ENCODE measurements around the gene BCL7B.

BCL7B gene

DNA sequence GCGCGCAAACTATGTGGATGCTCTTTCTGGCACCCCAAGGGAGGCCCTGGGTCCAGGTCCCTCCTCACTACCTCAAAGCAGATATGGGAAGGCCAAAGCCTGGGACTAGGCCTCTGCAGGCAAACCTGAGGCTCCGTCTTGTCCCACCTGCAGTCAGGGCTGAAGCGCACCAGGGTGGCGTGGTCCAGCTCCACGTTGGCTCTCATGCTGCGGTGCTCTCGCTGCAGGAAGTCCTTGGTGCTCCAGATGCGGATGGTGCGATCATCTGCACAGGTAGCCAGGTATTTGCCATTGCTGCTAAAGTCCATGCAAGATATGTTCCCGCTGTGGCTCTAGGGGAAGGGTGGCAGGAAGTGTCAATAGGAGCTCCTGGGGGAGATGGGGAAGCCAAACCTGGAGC, 16.3 kb upstream of the BCL7B start (continued):
- TF ChIP-seq, protein P1, sequence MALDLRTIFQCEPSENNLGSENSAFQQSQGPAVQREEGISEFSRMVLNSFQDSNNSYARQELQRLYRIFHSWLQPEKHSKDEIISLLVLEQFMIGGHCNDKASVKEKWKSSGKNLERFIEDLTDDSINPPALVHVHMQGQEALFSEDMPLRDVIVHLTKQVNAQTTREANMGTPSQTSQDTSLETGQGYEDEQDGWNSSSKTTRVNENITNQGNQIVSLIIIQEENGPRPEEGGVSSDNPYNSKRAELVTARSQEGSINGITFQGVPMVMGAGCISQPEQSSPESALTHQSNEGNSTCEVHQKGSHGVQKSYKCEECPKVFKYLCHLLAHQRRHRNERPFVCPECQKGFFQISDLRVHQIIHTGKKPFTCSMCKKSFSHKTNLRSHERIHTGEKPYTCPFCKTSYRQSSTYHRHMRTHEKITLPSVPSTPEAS (tag by site-specific recombination; IDR thresholded peaks at IDR 0.05): no peak
- TF ChIP-seq ZNF664 (tag by site-specific recombination; IDR thresholded peaks at IDR 0.05): no peak
- TF ChIP-seq ZNF223 (tag by site-specific recombination; IDR thresholded peaks at IDR 0.05): no peak
- no peak for TF ChIP-seq ZNF521 (tag by site-specific recombination; IDR thresholded peaks at IDR 0.05)
- TF ChIP-seq ZNF785 (tag by site-specific recombination; IDR thresholded peaks at IDR 0.05): no peak

DNA sequence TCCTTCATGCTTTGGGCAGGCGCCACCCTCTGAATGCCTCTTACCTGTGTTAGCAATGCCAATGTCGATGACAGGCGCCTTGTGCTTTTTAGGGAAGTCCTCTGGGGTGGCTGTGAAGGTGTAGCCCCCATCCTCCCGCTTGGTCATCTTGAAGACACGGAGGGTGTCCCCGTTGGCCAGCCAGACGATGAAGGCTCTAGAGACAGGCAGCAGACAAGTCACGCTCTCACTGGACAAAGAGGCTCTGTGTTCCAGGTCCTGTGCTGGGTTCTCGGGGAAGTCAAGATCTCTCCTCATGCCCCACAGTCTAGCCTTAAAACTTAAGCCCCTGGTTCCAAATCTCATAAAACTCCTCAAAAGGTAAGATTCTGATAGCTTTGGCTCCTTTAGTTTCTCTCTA, 15.8 kb upstream of the BCL7B start:
- H3K4me1 ChIP-seq (ENCODE audit: control insufficient read depth, insufficient read depth, low read length): no peaks in the 10 kb centered on the region
- ChIA-PET CTCF (no interaction called here), POLR2A (interaction anchor here (0.6 kb wide), 1 partner anchor 26 kb away, joined by 4 read pairs; no protein-coding TSS in a partner anchor)
- peaks cover 24 to 62% of the 10 kb centered on the region in 2 experiments for H3K36me3 ChIP-seq (ENCODE audit: control insufficient read depth in 2 of 2, insufficient read depth in 1 of 2, low read length in 2 of 2)
- TF ChIP-seq, protein P2, sequence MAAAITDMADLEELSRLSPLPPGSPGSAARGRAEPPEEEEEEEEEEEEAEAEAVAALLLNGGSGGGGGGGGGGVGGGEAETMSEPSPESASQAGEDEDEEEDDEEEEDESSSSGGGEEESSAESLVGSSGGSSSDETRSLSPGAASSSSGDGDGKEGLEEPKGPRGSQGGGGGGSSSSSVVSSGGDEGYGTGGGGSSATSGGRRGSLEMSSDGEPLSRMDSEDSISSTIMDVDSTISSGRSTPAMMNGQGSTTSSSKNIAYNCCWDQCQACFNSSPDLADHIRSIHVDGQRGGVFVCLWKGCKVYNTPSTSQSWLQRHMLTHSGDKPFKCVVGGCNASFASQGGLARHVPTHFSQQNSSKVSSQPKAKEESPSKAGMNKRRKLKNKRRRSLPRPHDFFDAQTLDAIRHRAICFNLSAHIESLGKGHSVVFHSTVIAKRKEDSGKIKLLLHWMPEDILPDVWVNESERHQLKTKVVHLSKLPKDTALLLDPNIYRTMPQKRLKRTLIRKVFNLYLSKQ (tag by site-specific recombination; IDR thresholded peaks at IDR 0.05; ENCODE audit: borderline replicate concordance): no peak
- TF ChIP-seq ZNF10 (tag by site-specific recombination; IDR thresholded peaks at IDR 0.05) (no peak), ZNF658 (tag by site-specific recombination; IDR thresholded peaks at IDR 0.05) (no peak)
- H3K9me3 ChIP-seq (ENCODE audit: control insufficient read depth, insufficient read depth, low read depth, low read length): no peaks in the 10 kb centered on the region
- no peak overlapping the region for H3K4me3 ChIP-seq (ENCODE audit: low read depth, low read length)
- H3K27ac ChIP-seq (ENCODE audit: extremely low read depth, low read depth, low read length): no peak overlapping the region

DNA sequence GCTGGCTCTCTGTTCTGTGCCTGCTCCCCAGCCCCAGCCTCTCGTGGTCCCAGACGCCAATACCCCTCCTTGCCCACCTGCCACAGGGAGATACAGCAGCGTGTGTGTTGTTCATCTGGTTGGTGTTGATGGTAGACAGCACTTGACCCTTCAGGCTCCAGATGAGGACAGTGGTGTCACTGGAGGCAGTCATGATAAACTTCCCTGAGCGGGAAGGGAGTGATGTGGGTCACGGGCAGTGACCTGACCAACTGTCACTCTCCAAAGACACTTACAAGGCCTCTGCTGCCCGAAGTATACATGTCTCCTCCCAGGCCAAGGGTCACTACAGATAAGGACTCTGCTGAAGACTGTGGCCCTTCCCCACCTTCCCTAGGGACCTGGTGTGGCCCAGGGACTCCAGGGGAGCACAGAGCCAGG, 15.3 kb upstream of the BCL7B start:
- ChIA-PET POLR2A (no interaction called here), CTCF (interaction anchor here (0.6 kb wide), 1 partner anchor 16 kb away, joined by 3 read pairs; the partner anchor contains the start of gene BCL7B)
- Histone ChIP-seq H3K27ac (ENCODE audit: extremely low read depth, low read depth, low read length) (no peak overlapping the region), H3K4me3 (ENCODE audit: low read depth, low read length) (no peak overlapping the region), H3K9me3 (ENCODE audit: control insufficient read depth, insufficient read depth, low read depth, low read length) (no peaks in the 10 kb centered on the region), H3K36me3 (ENCODE audit: control insufficient read depth in 2 of 2, insufficient read depth in 1 of 2, low read length in 2 of 2) (peaks cover 24 to 62% of the 10 kb centered on the region in 2 experiments), H3K4me1 (ENCODE audit: control insufficient read depth, insufficient read depth, low read length) (no peaks in the 10 kb centered on the region)
- TF ChIP-seq ZNF391 (tag by site-specific recombination; IDR thresholded peaks at IDR 0.05; ENCODE audit: borderline replicate concordance, low read depth) (no peak), HOXC10 (CRISPR knock-in tag; IDR thresholded peaks at IDR 0.05) (no peak), ZNF544 (tag by site-specific recombination; IDR thresholded peaks at IDR 0.05) (no peak), MEIS1 (CRISPR knock-in tag; IDR thresholded peaks at IDR 0.05; ENCODE audit: borderline replicate concordance) (no peak), EGR2 (tag by site-specific recombination; IDR thresholded peaks at IDR 0.05; ENCODE audit: low read depth) (no peak), ZNF23 (tag by site-specific recombination; IDR thresholded peaks at IDR 0.05; ENCODE audit: borderline replicate concordance) (no peak), ZNF837 (tag by site-specific recombination; IDR thresholded peaks at IDR 0.05) (no peak), HOXA7 (CRISPR knock-in tag; IDR thresholded peaks at IDR 0.05; ENCODE audit: borderline replicate concordance) (no peak)
- TF ChIP-seq, protein P3, sequence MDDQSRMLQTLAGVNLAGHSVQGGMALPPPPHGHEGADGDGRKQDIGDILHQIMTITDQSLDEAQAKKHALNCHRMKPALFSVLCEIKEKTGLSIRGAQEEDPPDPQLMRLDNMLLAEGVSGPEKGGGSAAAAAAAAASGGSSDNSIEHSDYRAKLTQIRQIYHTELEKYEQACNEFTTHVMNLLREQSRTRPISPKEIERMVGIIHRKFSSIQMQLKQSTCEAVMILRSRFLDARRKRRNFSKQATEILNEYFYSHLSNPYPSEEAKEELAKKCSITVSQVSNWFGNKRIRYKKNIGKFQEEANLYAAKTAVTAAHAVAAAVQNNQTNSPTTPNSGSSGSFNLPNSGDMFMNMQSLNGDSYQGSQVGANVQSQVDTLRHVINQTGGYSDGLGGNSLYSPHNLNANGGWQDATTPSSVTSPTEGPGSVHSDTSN (CRISPR knock-in tag; IDR thresholded peaks at IDR 0.05): no peak

DNA sequence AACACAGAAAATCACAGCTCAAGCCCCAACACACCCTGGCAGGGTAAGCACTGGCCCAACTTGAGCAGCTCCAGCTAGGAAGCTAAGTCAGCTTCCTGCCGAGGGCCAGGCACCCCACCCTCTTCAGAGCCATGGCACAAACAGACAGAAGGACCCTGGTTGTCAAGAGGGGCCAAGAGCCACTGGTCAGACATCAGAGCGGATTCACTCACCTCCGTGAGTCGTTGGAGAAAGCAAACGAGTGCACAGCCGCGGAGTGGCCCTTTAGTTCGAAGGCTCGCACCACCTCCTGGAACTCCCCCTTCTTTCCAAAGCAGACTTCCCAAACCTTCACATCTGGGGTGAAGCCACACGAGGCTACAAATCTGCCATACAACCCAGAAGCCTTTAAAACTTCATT, 13.5 kb upstream of the BCL7B start:
- ChIA-PET CTCF (no interaction called here), POLR2A (no interaction called here)
- Histone ChIP-seq H3K4me3 (ENCODE audit: low read depth, low read length) (no peak overlapping the region), H3K36me3 (ENCODE audit: control insufficient read depth in 2 of 2, insufficient read depth in 1 of 2, low read length in 2 of 2) (peaks cover 24 to 60% of the 10 kb centered on the region in 2 experiments), H3K9me3 (ENCODE audit: control insufficient read depth, insufficient read depth, low read depth, low read length) (no peaks in the 10 kb centered on the region), H3K4me1 (ENCODE audit: control insufficient read depth, insufficient read depth, low read length) (no peaks in the 10 kb centered on the region), H3K27ac (ENCODE audit: extremely low read depth, low read depth, low read length) (no peak overlapping the region)
- TF ChIP-seq REPIN1 (tag by site-specific recombination; IDR thresholded peaks at IDR 0.05; ENCODE audit: low read depth) (no peak), ZNF549 (tag by site-specific recombination; IDR thresholded peaks at IDR 0.05) (no peak)
- TF ChIP-seq, protein P4, sequence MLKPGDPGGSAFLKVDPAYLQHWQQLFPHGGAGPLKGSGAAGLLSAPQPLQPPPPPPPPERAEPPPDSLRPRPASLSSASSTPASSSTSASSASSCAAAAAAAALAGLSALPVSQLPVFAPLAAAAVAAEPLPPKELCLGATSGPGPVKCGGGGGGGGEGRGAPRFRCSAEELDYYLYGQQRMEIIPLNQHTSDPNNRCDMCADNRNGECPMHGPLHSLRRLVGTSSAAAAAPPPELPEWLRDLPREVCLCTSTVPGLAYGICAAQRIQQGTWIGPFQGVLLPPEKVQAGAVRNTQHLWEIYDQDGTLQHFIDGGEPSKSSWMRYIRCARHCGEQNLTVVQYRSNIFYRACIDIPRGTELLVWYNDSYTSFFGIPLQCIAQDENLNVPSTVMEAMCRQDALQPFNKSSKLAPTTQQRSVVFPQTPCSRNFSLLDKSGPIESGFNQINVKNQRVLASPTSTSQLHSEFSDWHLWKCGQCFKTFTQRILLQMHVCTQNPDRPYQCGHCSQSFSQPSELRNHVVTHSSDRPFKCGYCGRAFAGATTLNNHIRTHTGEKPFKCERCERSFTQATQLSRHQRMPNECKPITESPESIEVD (tag by site-specific recombination; IDR thresholded peaks at IDR 0.05): no peak
- TF ChIP-seq, protein P5, sequence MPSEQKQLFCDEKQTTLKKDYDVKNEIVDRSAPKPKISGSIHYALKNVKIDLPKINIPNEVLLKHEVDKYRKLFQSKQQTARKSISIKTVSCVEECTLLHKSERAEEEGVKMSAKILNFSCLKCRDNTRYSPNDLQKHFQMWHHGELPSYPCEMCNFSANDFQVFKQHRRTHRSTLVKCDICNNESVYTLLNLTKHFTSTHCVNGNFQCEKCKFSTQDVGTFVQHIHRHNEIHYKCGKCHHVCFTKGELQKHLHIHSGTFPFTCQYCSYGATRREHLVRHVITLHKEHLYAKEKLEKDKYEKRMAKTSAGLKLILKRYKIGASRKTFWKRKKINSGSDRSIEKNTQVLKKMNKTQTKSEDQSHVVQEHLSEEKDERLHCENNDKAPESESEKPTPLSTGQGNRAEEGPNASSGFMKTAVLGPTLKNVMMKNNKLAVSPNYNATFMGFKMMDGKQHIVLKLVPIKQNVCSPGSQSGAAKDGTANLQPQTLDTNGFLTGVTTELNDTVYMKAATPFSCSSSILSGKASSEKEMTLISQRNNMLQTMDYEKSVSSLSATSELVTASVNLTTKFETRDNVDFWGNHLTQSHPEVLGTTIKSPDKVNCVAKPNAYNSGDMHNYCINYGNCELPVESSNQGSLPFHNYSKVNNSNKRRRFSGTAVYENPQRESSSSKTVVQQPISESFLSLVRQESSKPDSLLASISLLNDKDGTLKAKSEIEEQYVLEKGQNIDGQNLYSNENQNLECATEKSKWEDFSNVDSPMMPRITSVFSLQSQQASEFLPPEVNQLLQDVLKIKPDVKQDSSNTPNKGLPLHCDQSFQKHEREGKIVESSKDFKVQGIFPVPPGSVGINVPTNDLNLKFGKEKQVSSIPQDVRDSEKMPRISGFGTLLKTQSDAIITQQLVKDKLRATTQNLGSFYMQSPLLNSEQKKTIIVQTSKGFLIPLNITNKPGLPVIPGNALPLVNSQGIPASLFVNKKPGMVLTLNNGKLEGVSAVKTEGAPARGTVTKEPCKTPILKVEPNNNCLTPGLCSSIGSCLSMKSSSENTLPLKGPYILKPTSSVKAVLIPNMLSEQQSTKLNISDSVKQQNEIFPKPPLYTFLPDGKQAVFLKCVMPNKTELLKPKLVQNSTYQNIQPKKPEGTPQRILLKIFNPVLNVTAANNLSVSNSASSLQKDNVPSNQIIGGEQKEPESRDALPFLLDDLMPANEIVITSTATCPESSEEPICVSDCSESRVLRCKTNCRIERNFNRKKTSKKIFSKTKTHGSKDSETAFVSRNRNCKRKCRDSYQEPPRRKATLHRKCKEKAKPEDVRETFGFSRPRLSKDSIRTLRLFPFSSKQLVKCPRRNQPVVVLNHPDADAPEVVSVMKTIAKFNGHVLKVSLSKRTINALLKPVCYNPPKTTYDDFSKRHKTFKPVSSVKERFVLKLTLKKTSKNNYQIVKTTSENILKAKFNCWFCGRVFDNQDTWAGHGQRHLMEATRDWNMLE (tag by site-specific recombination; conservative IDR thresholded peaks at IDR 0.05; ENCODE audit: low read depth): no peak
